Transverse colon (tissue), 4 donors: ENCODE results near the gene PPP1R15B.

Source experiments
- EP300 ChIP-seq: sonication (generic); formaldehyde crosslinking; IDR thresholded peaks from one replicate; pipeline ENCODE4 v1.6.1; 2017; ENCODE audit warnings: antibody characterized with exemption, low read depth
- POLR2AphosphoS5 ChIP-seq, 3 donors: sonication (generic); formaldehyde crosslinking; IDR thresholded peaks; one replicate each; pipeline ENCODE4 v1.6.1; 2016; ENCODE audit warnings: antibody characterized with exemption in 3 of 3
- TF ChIP-seq, protein P1 (sequence below), 5 experiments: fragments of 200-600 bp in 3 of 5; fragments of 450-650 bp in 2 of 5; sonication (generic) in 3 of 5; IDR thresholded peaks; 1 replicate in 2 of 5; 2 replicates in 3 of 5; pipeline ENCODE4 v1.5.1; 2016 to 2017; ENCODE audit warnings: antibody characterized with exemption in 5 of 5, inconsistent platforms in 3 of 5, mild to moderate bottlenecking in 2 of 5, moderate library complexity in 1 of 5

DNA sequence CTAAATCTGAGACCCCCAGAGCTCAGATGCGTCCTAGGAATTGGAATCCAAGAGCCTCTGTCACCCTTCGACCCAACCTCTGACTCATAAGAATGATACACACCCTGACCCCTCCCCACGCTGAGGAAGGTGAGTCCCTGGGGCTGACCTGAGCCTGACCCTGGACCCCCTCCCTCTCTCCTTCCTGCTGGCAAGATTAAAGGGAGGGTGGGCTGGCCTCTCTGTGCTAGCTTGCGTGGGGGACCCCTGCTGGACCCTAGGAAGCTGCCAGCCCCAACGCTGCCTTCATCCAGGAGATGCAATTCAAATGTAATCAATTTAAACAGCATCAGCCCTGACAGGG lies 52.5 kb downstream of the PPP1R15B start:
- TF ChIP-seq EP300 (no peak), POLR2AphosphoS5 (IDR thresholded peaks at IDR 0.05) (no peak)
- TF ChIP-seq, protein P1, sequence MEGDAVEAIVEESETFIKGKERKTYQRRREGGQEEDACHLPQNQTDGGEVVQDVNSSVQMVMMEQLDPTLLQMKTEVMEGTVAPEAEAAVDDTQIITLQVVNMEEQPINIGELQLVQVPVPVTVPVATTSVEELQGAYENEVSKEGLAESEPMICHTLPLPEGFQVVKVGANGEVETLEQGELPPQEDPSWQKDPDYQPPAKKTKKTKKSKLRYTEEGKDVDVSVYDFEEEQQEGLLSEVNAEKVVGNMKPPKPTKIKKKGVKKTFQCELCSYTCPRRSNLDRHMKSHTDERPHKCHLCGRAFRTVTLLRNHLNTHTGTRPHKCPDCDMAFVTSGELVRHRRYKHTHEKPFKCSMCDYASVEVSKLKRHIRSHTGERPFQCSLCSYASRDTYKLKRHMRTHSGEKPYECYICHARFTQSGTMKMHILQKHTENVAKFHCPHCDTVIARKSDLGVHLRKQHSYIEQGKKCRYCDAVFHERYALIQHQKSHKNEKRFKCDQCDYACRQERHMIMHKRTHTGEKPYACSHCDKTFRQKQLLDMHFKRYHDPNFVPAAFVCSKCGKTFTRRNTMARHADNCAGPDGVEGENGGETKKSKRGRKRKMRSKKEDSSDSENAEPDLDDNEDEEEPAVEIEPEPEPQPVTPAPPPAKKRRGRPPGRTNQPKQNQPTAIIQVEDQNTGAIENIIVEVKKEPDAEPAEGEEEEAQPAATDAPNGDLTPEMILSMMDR (IDR thresholded peaks at IDR 0.05): no peak
